Measurements from ENCODE around the gene CLCN6. TPM values are rescaled to one million over a fixed set of nuclear protein-coding genes. Genes with fewer than 3 reads are reported as not detected.

CLCN6 gene
- total and polyA plus RNA-seq, 2 of the 8 experiments (the other 6 are each of a cell fraction or from before 2014, with no cell fraction given): 15.7 to 26.0 TPM

GRCh38 chr1:11779715-11780379 is 26.1 kb upstream of the CLCN6 start:
- no peak overlapping the region for H2BK15ac ChIP-seq (ENCODE audit: low read length)
- no peak overlapping the region for H3K4me2 ChIP-seq (ENCODE audit: insufficient read depth in 1 of 2, low read depth in 2 of 2, low read length in 2 of 2)
- H3K36me3 ChIP-seq (ENCODE audit: control insufficient read depth in 2 of 4, insufficient read depth in 4 of 4, low read length in 3 of 4): no peaks in the 10 kb centered on the region
- no peak overlapping the region for H2BK120ac ChIP-seq (replicated peaks; ENCODE audit: low read depth, low read length)
- H3K27ac ChIP-seq (ENCODE audit: low read depth, low read length): no peak overlapping the region
- no peaks in the 10 kb centered on the region for H4K20me1 ChIP-seq (replicated peaks in 1 of 2; ENCODE audit: control insufficient read depth in 1 of 2, insufficient read depth in 2 of 2, low read length in 2 of 2)
- no peak overlapping the region for H3K9ac ChIP-seq (replicated peaks in 1 of 4; ENCODE audit: extremely low read depth in 1 of 4, low read depth in 3 of 4, low read length in 3 of 4)
- H2AK5ac ChIP-seq (ENCODE audit: low read depth, low read length): no peak overlapping the region
- H2BK20ac ChIP-seq (ENCODE audit: low read length): no peak overlapping the region
- H3K23me2 ChIP-seq (ENCODE audit: low read depth, low read length): no peaks in the 10 kb centered on the region
- H3K4me3 ChIP-seq (ENCODE audit: extremely low read depth in 1 of 4, insufficient read depth in 2 of 4, low read depth in 3 of 4, low read length in 4 of 4): no peak overlapping the region
- H3K23ac ChIP-seq (ENCODE audit: insufficient read length): no peak overlapping the region
- no peak overlapping the region for H4K5ac ChIP-seq (ENCODE audit: insufficient read length, low read depth, low read length)
- H3K9me3 ChIP-seq (ENCODE audit: insufficient read depth in 2 of 2, low read depth in 1 of 2, low read length in 1 of 2): no peaks in the 10 kb centered on the region
- no peak overlapping the region for H2AFZ ChIP-seq (ENCODE audit: low read length)
- WGBS, 2 experiments (ENCODE audit: extremely low coverage in 1 of 2, insufficient coverage in 1 of 2, insufficient read length in 1 of 2, insufficient replicate concordance in 2 of 2, low coverage in 1 of 2, low lambda C conversion rate in 2 of 2, missing lambda C conversion rate in 1 of 2): 83% methylated on average over 13 of the region's 13 CpGs; no CpG with 5 or more reads in 1 of the 2 experiments
- no peaks in the 10 kb centered on the region for H3K27me3 ChIP-seq (replicated peaks in 1 of 4; ENCODE audit: control insufficient read depth in 3 of 4, extremely low read depth in 1 of 4, insufficient read depth in 3 of 4, low read length in 3 of 4)
- DNase-seq (ENCODE audit: low read depth in 1 of 2, low spot score in 2 of 2): no peak
- no peak overlapping the region for H3K14ac ChIP-seq (ENCODE audit: insufficient read length)
- no peak overlapping the region for H2BK12ac ChIP-seq (ENCODE audit: low read depth, low read length)
- H3K4me1 ChIP-seq (replicated peaks in 1 of 4; ENCODE audit: control insufficient read depth in 3 of 4, insufficient read depth in 4 of 4, low read length in 3 of 4): peaks cover 0 to 8% (median 6%) of the 10 kb centered on the region in 4 experiments; a peak in 6 of 7 replicates
- H3K79me1 ChIP-seq (ENCODE audit: low read depth, low read length): no peaks in the 10 kb centered on the region
- no peak overlapping the region for H3K4ac ChIP-seq (replicated peaks; ENCODE audit: insufficient read length, low read depth, low read length)
- H2BK5ac ChIP-seq (ENCODE audit: low read depth, low read length): no peak overlapping the region; the same call in 1 of the 2 replicates
- no peaks in the 10 kb centered on the region for H3K79me2 ChIP-seq (ENCODE audit: control insufficient read depth in 1 of 2, insufficient read depth in 2 of 2, low read length in 2 of 2)
- no peak overlapping the region for H3K56ac ChIP-seq (replicated peaks; ENCODE audit: insufficient read length, low read depth, low read length)
- POLR2A ChIA-PET (ENCODE audit: partially characterized antibody): interaction anchor here (1.0 to 1.2 kb wide), 2 partner anchors 9 to 18 kb away, joined by 3 read pairs; no protein-coding TSS in a partner anchor
- no peak for FAIRE-seq
- TF ChIP-seq POU5F1 (IDR thresholded peaks at IDR 0.05; ENCODE audit: low read depth, low read length) (no peak), NANOG (IDR thresholded peaks at IDR 0.05; ENCODE audit: insufficient read depth, low read depth, low read length, poor library complexity, severe bottlenecking) (no peak)
- no peak overlapping the region for H4K8ac ChIP-seq (ENCODE audit: extremely low read depth, insufficient read depth, low read length)
- CTCF ChIA-PET (ENCODE audit: partially characterized antibody): interaction anchor here (0.6 to 2.9 kb wide), 6 partner anchors 10 to 207 kb away, joined by 3 to 8 read pairs (median 3); partner anchors contain the start of gene AGTRAP
- no peak overlapping the region for H3K18ac ChIP-seq (ENCODE audit: extremely low read depth, low read length)
- no peak overlapping the region for H4K91ac ChIP-seq (replicated peaks; ENCODE audit: insufficient read length, low read length)
